GM11168 (cell line): Measurements from ENCODE around the gene GNA15.
"Not testable (repeated sequence)": the region's sequence is repeated elsewhere in the genome, so short reads cannot be mapped to it uniquely, and the experiment has no call there.

Source experiments
- in situ Hi-C: fragments of 300-500 bp; cut with MboI; formaldehyde crosslinking; loops from one replicate; pipeline ENCODE4 v1.12.0; 2022; ENCODE audit warnings: low sequenced_read_pairs; ENCODE audit not compliant: unreplicated experiment

Gene GNA15

GRCh38 chr19:3145909-3146676, 10.3 kb downstream of the GNA15 start:
- in situ Hi-C loops, result no loop called here

- in situ Hi-C loops, result no loop called here
Measured at GRCh38 chr19:3146677-3147100, 10.9 kb downstream of the GNA15 start.

GRCh38 chr19:3148503-3148902, 12.7 kb downstream of the GNA15 start:
- in situ Hi-C loops, result no loop called here

- in situ Hi-C loops, result no loop called here
Measured at GRCh38 chr19:3149089-3149488, 13.3 kb downstream of the GNA15 start.

- in situ Hi-C loops, result no loop called here
Measured at GRCh38 chr19:3149526-3150505, 14.0 kb downstream of the GNA15 start.

- in situ Hi-C loops, result no loop called here
Measured at GRCh38 chr19:3150739-3151329, 15.0 kb downstream of the GNA15 start.

- in situ Hi-C loops, result no loop called here
Measured at GRCh38 chr19:3151563-3152418, 16.0 kb downstream of the GNA15 start.

GRCh38 chr19:3152419-3152780, 16.6 kb downstream of the GNA15 start:
- in situ Hi-C loops, result no loop called here

GRCh38 chr19:3153286-3154230, 17.7 kb downstream of the GNA15 start:
- in situ Hi-C loops, result no loop called here

GRCh38 chr19:3154447-3154846, 18.6 kb downstream of the GNA15 start:
- in situ Hi-C loops, result not testable (repeated sequence)

- in situ Hi-C loops, result no loop called here
Measured at GRCh38 chr19:3154957-3155736, 19.3 kb downstream of the GNA15 start.

GRCh38 chr19:3157096-3157845, 21.4 kb downstream of the GNA15 start:
- in situ Hi-C loops, result no loop called here

GRCh38 chr19:3159565-3159964, 23.7 kb downstream of the GNA15 start:
- in situ Hi-C loops, result no loop called here

GRCh38 chr19:3160219-3160618, 24.4 kb downstream of the GNA15 start:
- in situ Hi-C loops, result no loop called here

- in situ Hi-C loops, result no loop called here
Measured at GRCh38 chr19:3161453-3161852, 25.6 kb downstream of the GNA15 start.

GRCh38 chr19:3162418-3163229, 26.8 kb downstream of the GNA15 start:
- in situ Hi-C loops, result no loop called here
